GM10847 (cell line): ENCODE data around the gene CIB2.

Experiments
- POLR2A ChIP-seq: IDR thresholded peaks from 2 replicates; pipeline ENCODE4 v1.6.1; 2011; ENCODE audit not compliant: insufficient read length; ENCODE audit errors: extremely low read depth

The CIB2 gene

GRCh38 chr15:78131295-78132061 lies at the start of gene CIB2:
CIB2 (minus strand) TSS chr15:78131445; CDS start chr15:78131215, 230 bp downstream.
- peak; percentile 40 for TF ChIP-seq POLR2A

GRCh38 chr15:78179906-78180305 lies 48.7 kb upstream of the CIB2 start:
- no peak for TF ChIP-seq POLR2A

- TF ChIP-seq POLR2A: no peak
Observed at GRCh38 chr15:78179286-78179840, 48.1 kb upstream of the CIB2 start.

- no peak for TF ChIP-seq POLR2A
Observed at GRCh38 chr15:78178064-78178463, 46.8 kb upstream of the CIB2 start.

- TF ChIP-seq POLR2A: no peak
Observed at GRCh38 chr15:78177447-78177873, 46.2 kb upstream of the CIB2 start.

- TF ChIP-seq POLR2A: no peak
Observed at GRCh38 chr15:78175330-78175729, 44.1 kb upstream of the CIB2 start.

- no peak for TF ChIP-seq POLR2A
Observed at GRCh38 chr15:78174401-78174800, 43.2 kb upstream of the CIB2 start.

GRCh38 chr15:78171864-78172472 lies 40.7 kb upstream of the CIB2 start:
- TF ChIP-seq POLR2A: no peak

GRCh38 chr15:78170848-78171773 lies 39.9 kb upstream of the CIB2 start:
- no peak for TF ChIP-seq POLR2A

- TF ChIP-seq POLR2A: no peak
Observed at GRCh38 chr15:78168608-78169007, 37.4 kb upstream of the CIB2 start.

- no peak for TF ChIP-seq POLR2A
Observed at GRCh38 chr15:78167227-78167888, 36.1 kb upstream of the CIB2 start.

- TF ChIP-seq POLR2A: no peak
Observed at GRCh38 chr15:78164010-78164409, 32.8 kb upstream of the CIB2 start.

GRCh38 chr15:78162038-78162437 lies 30.8 kb upstream of the CIB2 start:
- TF ChIP-seq POLR2A: no peak

- TF ChIP-seq POLR2A: no peak
Observed at GRCh38 chr15:78159395-78159794, 28.1 kb upstream of the CIB2 start.

GRCh38 chr15:78157203-78157602 lies 26.0 kb upstream of the CIB2 start:
- no peak for TF ChIP-seq POLR2A
